Measurements from ENCODE around the gene NEK5. TPM values are rescaled to one million over a fixed set of nuclear protein-coding genes. Genes with fewer than 3 reads are reported as not detected.

NEK5 gene, protein sequence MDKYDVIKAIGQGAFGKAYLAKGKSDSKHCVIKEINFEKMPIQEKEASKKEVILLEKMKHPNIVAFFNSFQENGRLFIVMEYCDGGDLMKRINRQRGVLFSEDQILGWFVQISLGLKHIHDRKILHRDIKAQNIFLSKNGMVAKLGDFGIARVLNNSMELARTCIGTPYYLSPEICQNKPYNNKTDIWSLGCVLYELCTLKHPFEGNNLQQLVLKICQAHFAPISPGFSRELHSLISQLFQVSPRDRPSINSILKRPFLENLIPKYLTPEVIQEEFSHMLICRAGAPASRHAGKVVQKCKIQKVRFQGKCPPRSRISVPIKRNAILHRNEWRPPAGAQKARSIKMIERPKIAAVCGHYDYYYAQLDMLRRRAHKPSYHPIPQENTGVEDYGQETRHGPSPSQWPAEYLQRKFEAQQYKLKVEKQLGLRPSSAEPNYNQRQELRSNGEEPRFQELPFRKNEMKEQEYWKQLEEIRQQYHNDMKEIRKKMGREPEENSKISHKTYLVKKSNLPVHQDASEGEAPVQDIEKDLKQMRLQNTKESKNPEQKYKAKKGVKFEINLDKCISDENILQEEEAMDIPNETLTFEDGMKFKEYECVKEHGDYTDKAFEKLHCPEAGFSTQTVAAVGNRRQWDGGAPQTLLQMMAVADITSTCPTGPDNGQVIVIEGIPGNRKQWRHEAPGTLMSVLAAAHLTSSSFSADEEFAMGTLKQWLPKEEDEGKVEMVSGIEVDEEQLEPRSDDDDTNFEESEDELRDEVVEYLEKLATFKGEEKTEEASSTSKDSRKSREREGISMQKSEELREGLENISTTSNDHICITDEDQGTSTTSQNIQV
- total RNA-seq: 0.11 and 0.12 TPM in 2 replicates

DNA sequence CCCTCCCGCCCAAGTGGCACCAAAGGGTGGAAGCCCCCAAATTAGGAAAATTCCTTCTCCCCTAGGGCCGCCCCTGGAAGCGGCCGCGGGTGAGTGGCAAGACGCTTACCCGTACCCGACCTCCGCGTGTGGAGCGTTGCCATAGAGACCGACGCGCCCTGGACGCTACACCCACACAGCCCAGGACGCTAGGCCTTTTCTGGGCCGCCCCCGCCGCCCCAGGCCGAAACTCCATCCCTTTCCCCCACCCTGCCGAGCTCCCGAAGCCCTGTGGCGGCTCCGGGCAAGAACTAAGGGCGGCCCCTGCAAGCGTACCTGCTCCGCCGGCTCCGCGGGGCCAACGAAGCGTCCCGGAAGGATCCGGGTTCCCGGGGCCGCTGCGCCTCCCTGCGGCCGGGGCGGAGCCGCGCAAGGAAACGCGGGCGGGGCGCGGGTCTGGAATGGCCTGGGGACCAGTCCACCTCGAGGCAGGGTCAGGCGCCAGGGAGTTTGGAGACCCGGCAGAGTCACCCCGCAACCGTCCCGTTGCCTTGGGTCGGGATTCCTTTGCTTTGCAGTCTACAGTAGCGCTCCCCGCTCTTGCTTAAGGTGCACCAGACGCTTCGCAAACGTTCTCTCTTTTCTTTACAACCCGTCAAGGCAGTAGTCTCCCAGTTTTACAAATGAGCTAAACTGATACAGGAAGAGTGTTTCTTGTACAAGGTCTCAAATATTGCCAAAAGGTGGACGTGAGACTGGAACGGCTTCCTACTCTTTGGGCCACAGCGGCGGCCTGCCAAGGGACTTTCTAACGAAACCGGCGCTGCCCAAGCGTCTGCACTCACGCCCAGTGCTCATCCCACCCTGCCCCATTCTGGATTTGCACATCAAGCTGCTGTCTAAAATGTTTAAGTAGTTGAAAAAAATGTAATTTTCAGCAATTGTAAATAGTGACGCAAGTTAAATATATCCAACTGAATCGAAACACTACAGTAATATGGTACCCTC lies at the start of gene NEK5:
NEK5 (minus strand) TSS at position 360 of the 987 bp plus-strand sequence. CDS start 1,591 bp downstream, outside the sequence.

DNA sequence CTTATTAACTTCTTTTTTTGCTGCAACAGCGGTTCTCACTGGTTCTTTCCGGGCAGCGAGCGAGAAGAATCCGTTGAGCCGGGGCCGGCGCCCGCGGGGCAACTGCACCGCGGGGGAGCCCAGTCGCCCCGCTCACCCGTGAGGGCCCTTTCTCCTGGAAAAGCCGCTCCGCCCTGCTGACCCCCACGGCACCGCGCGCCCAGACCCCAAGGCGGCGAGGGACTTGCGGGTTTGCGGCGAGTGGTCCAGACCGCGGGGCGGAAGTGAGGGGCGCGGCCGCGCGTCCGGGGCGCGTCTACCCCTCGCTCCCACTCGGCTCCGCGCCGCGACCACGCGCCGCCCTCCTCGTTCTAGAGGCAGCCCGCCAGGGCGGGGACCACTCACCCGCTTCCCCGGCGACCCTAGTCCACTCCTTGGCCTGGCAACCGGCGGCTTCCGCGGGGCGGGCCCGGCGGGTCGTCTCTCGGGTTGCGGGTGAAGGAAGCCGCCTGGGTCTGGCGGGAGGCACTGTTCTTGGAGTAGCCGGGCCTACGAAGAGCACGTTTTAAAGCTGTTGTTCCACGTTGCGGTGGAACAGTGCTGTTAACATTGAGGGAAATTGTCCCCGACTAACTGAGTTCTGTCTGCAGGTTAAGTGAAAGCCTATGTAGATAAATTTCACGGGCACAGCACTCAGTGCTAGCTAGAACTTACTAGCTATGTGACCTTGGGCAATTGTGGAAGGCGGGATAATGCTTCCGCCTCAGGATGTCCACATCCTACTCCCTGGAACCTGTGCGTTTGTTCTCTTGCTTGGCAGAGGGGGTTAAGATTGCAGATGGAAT lies 30.5 kb upstream of the NEK5 start, which contains the start of gene NEK3:
NEK3 (minus strand) TSS at position 439 of the 824 bp plus-strand sequence. CDS start 3,406 bp downstream, outside the sequence.

DNA sequence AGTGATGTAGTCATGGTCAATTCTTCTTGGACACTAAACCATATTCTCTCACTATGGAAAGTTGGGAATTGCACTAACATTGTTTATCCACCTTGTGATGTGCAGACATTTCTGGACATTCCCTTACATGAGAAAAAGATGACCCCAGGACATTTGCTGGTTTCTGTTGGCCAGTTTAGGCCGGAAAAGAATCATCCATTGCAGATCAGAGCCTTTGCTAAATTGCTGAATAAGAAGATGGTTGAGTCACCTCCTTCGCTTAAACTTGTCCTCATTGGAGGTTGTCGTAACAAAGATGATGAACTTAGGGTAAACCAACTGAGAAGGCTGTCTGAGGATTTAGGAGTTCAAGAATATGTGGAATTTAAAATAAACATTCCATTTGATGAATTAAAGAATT lies 104.4 kb downstream of the NEK5 start, which contains the start of gene UTP14C:
UTP14C (plus strand) TSS at position 211 of the 400 bp plus-strand sequence. CDS start 4,114 bp downstream, outside the sequence.

DNA sequence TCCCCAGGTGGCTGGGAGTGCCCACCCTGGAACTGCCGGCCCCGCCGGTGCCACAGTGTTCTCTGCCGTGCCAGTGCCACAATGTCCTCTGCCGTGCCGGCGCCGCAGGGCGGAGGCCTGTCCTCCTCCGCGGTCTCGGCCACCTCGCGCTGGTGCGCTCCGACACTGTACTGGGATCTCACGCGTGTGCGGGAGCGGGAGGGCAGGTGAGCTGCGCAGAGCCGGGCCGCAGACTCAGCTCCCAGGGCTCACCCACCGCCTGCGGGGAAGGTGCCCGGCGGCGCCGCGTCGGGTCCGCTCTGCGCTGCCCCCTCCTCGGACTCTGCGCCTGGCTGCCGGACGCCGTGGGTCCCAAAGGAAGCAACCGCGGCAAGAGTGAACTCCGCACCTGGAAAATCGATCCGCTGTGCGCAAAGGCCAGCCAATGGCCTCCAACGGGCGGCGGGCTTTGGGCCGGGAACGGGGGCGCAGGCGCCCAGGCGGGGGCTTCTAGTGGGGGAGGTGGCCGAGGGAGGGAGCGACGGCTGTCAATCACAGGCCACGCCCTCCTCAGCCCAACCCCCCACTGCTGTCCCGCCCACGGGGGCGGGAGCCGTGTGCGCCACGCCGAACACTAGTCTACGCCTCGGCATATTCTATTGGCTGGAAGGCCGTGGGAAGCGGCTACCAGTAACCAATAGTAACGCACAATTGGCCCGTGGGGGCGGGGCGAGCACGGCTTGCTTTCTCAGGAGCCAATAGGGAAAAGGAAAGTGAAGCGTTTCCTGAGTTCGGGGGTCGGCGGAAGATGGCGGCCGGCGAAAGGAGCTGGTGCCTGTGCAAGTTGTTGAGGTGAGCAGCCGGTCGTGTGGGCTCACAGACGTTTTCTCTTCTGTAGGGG lies 117.0 kb downstream of the NEK5 start, which contains the start of gene ALG11:
ALG11 (plus strand) TSS at position 767 of the 880 bp plus-strand sequence; CDS start at position 788, 21 bp downstream.

DNA sequence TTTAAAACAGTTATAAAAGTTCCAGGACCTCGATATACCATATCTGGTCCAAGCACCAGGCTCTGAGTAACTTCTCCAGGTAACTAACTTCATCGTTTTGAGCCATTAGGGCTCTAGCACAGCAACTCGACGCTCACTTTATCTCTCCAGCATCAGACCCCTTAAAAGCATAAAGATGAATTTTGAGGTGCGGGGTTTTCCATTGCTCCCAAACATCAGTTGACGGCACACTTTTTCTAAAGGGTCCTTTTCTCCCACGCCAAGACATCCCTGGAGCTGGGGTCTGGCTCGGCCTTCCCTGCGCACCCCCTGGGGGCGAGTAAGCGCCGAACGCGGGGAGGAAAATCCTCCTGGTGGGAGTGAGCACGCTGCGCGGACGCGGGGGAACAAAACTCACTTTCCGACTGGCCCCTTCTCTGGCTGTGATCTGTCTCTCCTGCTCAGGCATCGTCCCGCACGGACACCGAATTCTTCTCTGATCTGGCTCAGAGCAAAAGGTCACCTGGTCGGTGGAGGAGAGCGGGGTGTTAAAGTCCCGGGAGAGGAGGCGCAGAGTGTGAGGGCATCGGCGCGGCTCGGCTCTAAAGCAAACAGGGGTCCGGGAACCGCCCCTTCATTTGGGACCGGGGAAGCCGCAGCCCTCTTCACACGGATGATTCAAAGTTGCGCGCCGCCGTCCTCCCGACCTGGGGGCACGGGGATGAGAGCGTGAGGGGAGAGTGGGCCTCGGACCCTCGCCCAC lies 117.8 kb downstream of the NEK5 start, which contains the start of gene ATP7B:
ATP7B (minus strand) TSS at position 561 of the 742 bp plus-strand sequence; CDS start at position 448, 113 bp downstream.

Other genes starting within 250 kb of the NEK5 start
- gene ATP7B, start 117.6 kb downstream of the NEK5 start, total RNA-seq: 2.3 and 4.1 TPM in 2 replicates
- 32.5 and 37.7 TPM in 2 replicates for gene ALG11, start 116.7 kb downstream of the NEK5 start, total RNA-seq
- 14.8 and 20.6 TPM in 2 replicates for gene UTP14C, start 104.4 kb downstream of the NEK5 start, total RNA-seq
- 9.2 and 16.8 TPM in 2 replicates for gene NEK3, start 30.5 kb upstream of the NEK5 start, total RNA-seq

Measured in uterine smooth muscle cell (primary cell).